Smooth muscle cell (in vitro differentiated cells): ENCODE results near the gene CIAPIN1. TPM values are rescaled to one million over a fixed set of nuclear protein-coding genes. Genes with fewer than 3 reads are reported as not detected.

Experiments
- DNase-seq: peaks from one replicate; lab custom pipeline; 2025; ENCODE audit not compliant: unreplicated experiment; lab: John Stamatoyannopoulos, UW
- H2AFZ ChIP-seq: fragments of 200-600 bp; sonication (generic); 2 replicates; pipeline ENCODE4 v1.6.0; 2016; ENCODE audit warnings: antibody characterized with exemption, low read depth, mild to moderate bottlenecking
- H3F3A ChIP-seq: fragments of 200-600 bp; sonication (generic); 2 replicates; pipeline ENCODE4 v1.6.0; 2017; ENCODE audit warnings: antibody characterized with exemption, low read depth
- H3K27ac ChIP-seq: fragments of 200-600 bp; sonication (generic); 2 replicates; pipeline ENCODE4 v1.5.1; 2016; ENCODE audit warnings: low read depth, mild to moderate bottlenecking
- H3K27me3 ChIP-seq: fragments of 200-600 bp; sonication (generic); 2 replicates; pipeline ENCODE4 v1.6.1; 2016; ENCODE audit warnings: low read depth, mild to moderate bottlenecking
- H3K36me3 ChIP-seq: fragments of 200-600 bp; sonication (generic); 2 replicates; pipeline ENCODE4 v1.5.1; 2016; ENCODE audit warnings: low read depth
- H3K4me1 ChIP-seq: fragments of 200-600 bp; sonication (generic); 2 replicates; pipeline ENCODE4 v1.5.1; 2016; ENCODE audit warnings: low read depth
- H3K4me2 ChIP-seq: fragments of 200-600 bp; sonication (generic); 2 replicates; pipeline ENCODE4 v1.6.0; 2016; ENCODE audit warnings: mild to moderate bottlenecking
- H3K4me3 ChIP-seq: fragments of 200-600 bp; sonication (generic); 2 replicates; pipeline ENCODE4 v1.5.1; 2016; ENCODE audit warnings: mild to moderate bottlenecking
- H3K79me2 ChIP-seq: fragments of 200-600 bp; sonication (generic); 2 replicates; pipeline ENCODE4 v1.6.0; 2016; ENCODE audit warnings: low read depth, mild to moderate bottlenecking
- H3K9ac ChIP-seq: fragments of 200-600 bp; sonication (generic); 2 replicates; pipeline ENCODE4 v1.6.0; 2016; ENCODE audit warnings: low read depth
- H3K9me3 ChIP-seq: fragments of 200-600 bp; sonication (generic); replicated peaks from 2 replicates; pipeline ENCODE4 v1.5.1; 2016; ENCODE audit warnings: low read depth
- H4K20me1 ChIP-seq: fragments of 200-600 bp; sonication (generic); 2 replicates; pipeline ENCODE4 v1.6.0; 2016; ENCODE audit warnings: low read depth
- CTCF ChIP-seq: fragments of 200-600 bp; sonication (generic); IDR thresholded peaks from 2 replicates; pipeline ENCODE4 v1.5.1; 2017; ENCODE audit warnings: borderline replicate concordance, mild to moderate bottlenecking, antibody characterized with exemption; ENCODE audit not compliant: insufficient read depth, poor library complexity, severe bottlenecking
- WGBS: methylation state at CpG from one replicate; pipeline ENCODE4 v1.1.7; 2016; ENCODE audit warnings: low lambda C conversion rate; 5-methylcytosine and 5-hydroxymethylcytosine counted together
- polyA plus RNA-seq: library from polyadenylated mRNA; unstranded; fragments of >200 nt; fragmentation: Nextera tagmentation; extraction: Ambion mirVana; gene quantifications from 2 replicates; pipeline ENCODE4 v1.2.1, GENCODE V29; 2016
- total RNA-seq: library from RNA; depleted of rRNA; stranded (reverse); fragments of >200 nt; gene quantifications from 2 replicates; pipeline ENCODE4 v1.2.3, GENCODE V29; 2014

The CIAPIN1 gene
- total and polyA plus RNA-seq, 2 experiments from 2014 or later, result 36.6 to 58.1 TPM

- H3K4me3 ChIP-seq, result no peak overlapping the region
- H3K4me1 ChIP-seq, result no peaks in the 10 kb centered on the region
- no peaks in the 10 kb centered on the region for H3K27me3 ChIP-seq
- no peaks in the 10 kb centered on the region for H3K79me2 ChIP-seq
- H4K20me1 ChIP-seq, result no peaks in the 10 kb centered on the region
- H3F3A ChIP-seq, result no peaks in the 10 kb centered on the region
- no peak overlapping the region for H3K9ac ChIP-seq
- peaks cover 13% of the 10 kb centered on the region for H3K36me3 ChIP-seq
- TF ChIP-seq CTCF, result no peak
- no peaks in the 10 kb centered on the region for H3K9me3 ChIP-seq
- H3K4me2 ChIP-seq, result no peak overlapping the region
- no peak overlapping the region for H3K27ac ChIP-seq
- H2AFZ ChIP-seq, result no peak overlapping the region
- DNase-seq, result no peak
These were observed 19.4 kb downstream of the CIAPIN1 start for GRCh38 chr16:57427824-57428223.

- Histone ChIP-seq H3K79me2 (no peaks in the 10 kb centered on the region), H3K27me3 (no peaks in the 10 kb centered on the region), H3K4me2 (no peak overlapping the region), H3F3A (no peaks in the 10 kb centered on the region), H3K4me1 (no peaks in the 10 kb centered on the region), H3K9me3 (no peaks in the 10 kb centered on the region), H3K36me3 (peaks cover 9% of the 10 kb centered on the region), H3K27ac (no peak overlapping the region), H4K20me1 (no peaks in the 10 kb centered on the region), H3K4me3 (no peak overlapping the region), H2AFZ (no peak overlapping the region), H3K9ac (no peak overlapping the region)
- no peak for DNase-seq
- 86% methylated on average over 8 of the region's 8 CpGs for WGBS
- TF ChIP-seq CTCF, result no peak
These were observed 19.9 kb downstream of the CIAPIN1 start for GRCh38 chr16:57427307-57427706.

GRCh38 chr16:57426356-57426755, 20.8 kb downstream of the CIAPIN1 start:
- Histone ChIP-seq H3K27me3 (no peaks in the 10 kb centered on the region), H3K9ac (no peak overlapping the region), H2AFZ (no peak overlapping the region), H3K36me3 (peaks cover 7% of the 10 kb centered on the region), H3K27ac (no peak overlapping the region), H3K4me3 (no peak overlapping the region), H3K9me3 (no peaks in the 10 kb centered on the region), H3F3A (no peaks in the 10 kb centered on the region), H4K20me1 (no peaks in the 10 kb centered on the region), H3K4me2 (no peak overlapping the region), H3K79me2 (no peaks in the 10 kb centered on the region), H3K4me1 (no peaks in the 10 kb centered on the region)
- no peak for TF ChIP-seq CTCF
- no peak for DNase-seq
- 94% methylated on average over 7 of the region's 7 CpGs for WGBS

- H3K79me2 ChIP-seq, result no peaks in the 10 kb centered on the region
- 95% methylated on average over 3 of the region's 3 CpGs for WGBS
These were observed 22.6 kb downstream of the CIAPIN1 start for GRCh38 chr16:57424583-57424982.

More at GRCh38 chr16:57424583-57424982, 22.6 kb downstream of the CIAPIN1 start:
- no peaks in the 10 kb centered on the region for H4K20me1 ChIP-seq
- no peak overlapping the region for H3K27ac ChIP-seq
- no peaks in the 10 kb centered on the region for H3K9me3 ChIP-seq
- no peak overlapping the region for H3K4me2 ChIP-seq
- TF ChIP-seq CTCF, result no peak
- no peaks in the 10 kb centered on the region for H3K27me3 ChIP-seq
- H3K4me1 ChIP-seq, result no peaks in the 10 kb centered on the region
- H3F3A ChIP-seq, result no peaks in the 10 kb centered on the region
- no peak overlapping the region for H3K9ac ChIP-seq
- peaks cover 3% of the 10 kb centered on the region for H3K36me3 ChIP-seq
- no peak overlapping the region for H3K4me3 ChIP-seq
- DNase-seq, result no peak
- H2AFZ ChIP-seq, result no peak overlapping the region
